Measurements from ENCODE around the gene RSBN1L. TPM values are rescaled to one million over a fixed set of nuclear protein-coding genes. Genes with fewer than 3 reads are reported as not detected.
"Not testable (repeated sequence)": the region's sequence is repeated elsewhere in the genome, so short reads cannot be mapped to it uniquely, and the experiment has no call there.

RSBN1L gene
- total RNA-seq, 1 donor from 2014 or later = 10.4 TPM

DNA sequence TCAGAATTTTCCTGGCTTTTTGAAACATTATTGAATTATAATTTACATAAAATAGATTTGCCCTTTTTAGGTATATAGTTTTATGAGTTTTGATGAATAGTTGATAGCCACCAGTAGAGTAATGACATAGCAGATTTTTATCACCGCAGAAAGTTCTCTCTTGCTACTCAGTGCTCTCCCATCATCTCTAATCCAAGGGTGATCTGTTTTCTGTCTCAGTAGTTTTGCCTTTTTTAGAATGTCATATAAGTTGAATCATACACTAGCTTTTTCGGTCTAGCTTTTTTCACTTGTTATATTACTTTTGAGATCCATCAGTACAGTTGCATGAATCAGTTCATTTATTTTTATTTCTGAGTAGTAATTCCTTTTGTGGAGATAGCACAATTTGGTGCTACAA, 17.9 kb downstream of the RSBN1L start:
- Mint-ChIP-seq H3K27me3 (ENCODE audit: low read depth) (no peaks in the 10 kb centered on the region), H3K9me3 (ENCODE audit: low read depth) (no peaks in the 10 kb centered on the region), H3K4me1 (ENCODE audit: low read depth) (peaks cover 9% of the 10 kb centered on the region), H3K4me3 (ENCODE audit: unreplicated experiment) (no peak overlapping the region), H3K36me3 (ENCODE audit: low read depth) (no peaks in the 10 kb centered on the region), H3K27ac (ENCODE audit: unreplicated experiment) (no peak overlapping the region)
- TF ChIP-seq, protein P1, sequence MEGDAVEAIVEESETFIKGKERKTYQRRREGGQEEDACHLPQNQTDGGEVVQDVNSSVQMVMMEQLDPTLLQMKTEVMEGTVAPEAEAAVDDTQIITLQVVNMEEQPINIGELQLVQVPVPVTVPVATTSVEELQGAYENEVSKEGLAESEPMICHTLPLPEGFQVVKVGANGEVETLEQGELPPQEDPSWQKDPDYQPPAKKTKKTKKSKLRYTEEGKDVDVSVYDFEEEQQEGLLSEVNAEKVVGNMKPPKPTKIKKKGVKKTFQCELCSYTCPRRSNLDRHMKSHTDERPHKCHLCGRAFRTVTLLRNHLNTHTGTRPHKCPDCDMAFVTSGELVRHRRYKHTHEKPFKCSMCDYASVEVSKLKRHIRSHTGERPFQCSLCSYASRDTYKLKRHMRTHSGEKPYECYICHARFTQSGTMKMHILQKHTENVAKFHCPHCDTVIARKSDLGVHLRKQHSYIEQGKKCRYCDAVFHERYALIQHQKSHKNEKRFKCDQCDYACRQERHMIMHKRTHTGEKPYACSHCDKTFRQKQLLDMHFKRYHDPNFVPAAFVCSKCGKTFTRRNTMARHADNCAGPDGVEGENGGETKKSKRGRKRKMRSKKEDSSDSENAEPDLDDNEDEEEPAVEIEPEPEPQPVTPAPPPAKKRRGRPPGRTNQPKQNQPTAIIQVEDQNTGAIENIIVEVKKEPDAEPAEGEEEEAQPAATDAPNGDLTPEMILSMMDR (IDR thresholded peaks at IDR 0.05) = no peak
- DNase-seq (ENCODE audit: low spot score) = no peak

GRCh38 chr7:77714931-77715330, 18.7 kb downstream of the RSBN1L start:
- not testable (repeated sequence) for H3K27ac Mint-ChIP-seq (ENCODE audit: unreplicated experiment); H3K4me3 Mint-ChIP-seq (ENCODE audit: unreplicated experiment); DNase-seq (ENCODE audit: low spot score); H3K36me3 Mint-ChIP-seq (ENCODE audit: low read depth); H3K9me3 Mint-ChIP-seq (ENCODE audit: low read depth); H3K4me1 Mint-ChIP-seq (ENCODE audit: low read depth); H3K27me3 Mint-ChIP-seq (ENCODE audit: low read depth)

DNA sequence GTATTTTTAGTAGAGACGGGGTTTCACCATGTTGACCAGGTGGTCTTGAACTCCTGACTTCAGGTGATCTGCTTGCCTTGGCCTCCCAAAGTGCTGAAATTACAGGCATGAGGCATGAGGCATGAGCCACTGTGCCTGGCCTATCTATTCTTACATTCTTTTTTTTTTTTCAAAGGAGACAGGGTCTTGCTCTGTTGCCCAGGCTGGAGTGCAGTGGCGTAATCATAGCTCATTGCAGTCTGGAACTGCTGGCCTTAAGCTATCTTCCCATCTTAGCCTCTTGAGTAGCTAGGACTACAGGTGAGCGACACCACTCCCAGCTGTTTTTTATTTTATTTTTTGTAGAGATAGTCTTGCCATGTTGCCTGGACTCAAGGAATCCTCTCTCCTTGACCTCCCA, 20.5 kb downstream of the RSBN1L start:
- no peak for DNase-seq (ENCODE audit: low spot score)
- no peaks in the 10 kb centered on the region for H3K9me3 Mint-ChIP-seq (ENCODE audit: low read depth)
- TF ChIP-seq, protein P1 (IDR thresholded peaks at IDR 0.05) = no peak
- peaks cover 9% of the 10 kb centered on the region for H3K4me1 Mint-ChIP-seq (ENCODE audit: low read depth)
- H3K27ac Mint-ChIP-seq (ENCODE audit: unreplicated experiment) = no peak overlapping the region
- H3K36me3 Mint-ChIP-seq (ENCODE audit: low read depth) = no peaks in the 10 kb centered on the region
- no peaks in the 10 kb centered on the region for H3K27me3 Mint-ChIP-seq (ENCODE audit: low read depth)
- no peak overlapping the region for H3K4me3 Mint-ChIP-seq (ENCODE audit: unreplicated experiment)

DNA sequence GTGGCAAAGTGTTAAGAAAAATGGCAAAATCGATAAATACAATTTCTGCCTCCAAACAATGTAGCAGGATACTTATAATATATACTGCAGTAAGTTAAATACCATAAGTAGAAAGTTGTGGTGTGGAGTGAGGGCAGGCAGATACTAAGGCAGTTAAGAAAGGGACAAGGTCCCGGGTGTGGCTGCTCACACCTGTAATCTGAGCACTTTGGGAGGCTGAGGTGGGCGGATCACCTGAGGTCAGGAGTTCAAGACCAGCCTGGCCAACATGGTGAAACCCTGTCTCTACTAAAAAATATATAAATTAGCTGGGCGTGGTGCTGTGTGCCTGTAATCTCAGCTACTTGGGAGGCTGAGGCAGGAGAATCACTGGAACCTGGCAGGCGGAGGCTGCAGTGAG, 21.3 kb downstream of the RSBN1L start:
- DNase-seq (ENCODE audit: low spot score); H3K27me3 Mint-ChIP-seq (ENCODE audit: low read depth); H3K36me3 Mint-ChIP-seq (ENCODE audit: low read depth); H3K4me3 Mint-ChIP-seq (ENCODE audit: unreplicated experiment); H3K4me1 Mint-ChIP-seq (ENCODE audit: low read depth); H3K9me3 Mint-ChIP-seq (ENCODE audit: low read depth); H3K27ac Mint-ChIP-seq (ENCODE audit: unreplicated experiment): not testable (repeated sequence)

GRCh38 chr7:77727527-77727926, 31.3 kb downstream of the RSBN1L start:
- no peaks in the 10 kb centered on the region for H3K9me3 Mint-ChIP-seq (ENCODE audit: low read depth)
- no peak overlapping the region for H3K4me3 Mint-ChIP-seq (ENCODE audit: unreplicated experiment)
- TF ChIP-seq, protein P1 (IDR thresholded peaks at IDR 0.05) = no peak
- H3K4me1 Mint-ChIP-seq (ENCODE audit: low read depth) = peaks cover 35% of the 10 kb centered on the region
- peaks cover 1% of the 10 kb centered on the region for H3K36me3 Mint-ChIP-seq (ENCODE audit: low read depth)
- no peak for DNase-seq (ENCODE audit: low spot score)
- H3K27ac Mint-ChIP-seq (ENCODE audit: unreplicated experiment) = peak overlapping the region; percentile 43
- H3K27me3 Mint-ChIP-seq (ENCODE audit: low read depth) = no peaks in the 10 kb centered on the region

DNA sequence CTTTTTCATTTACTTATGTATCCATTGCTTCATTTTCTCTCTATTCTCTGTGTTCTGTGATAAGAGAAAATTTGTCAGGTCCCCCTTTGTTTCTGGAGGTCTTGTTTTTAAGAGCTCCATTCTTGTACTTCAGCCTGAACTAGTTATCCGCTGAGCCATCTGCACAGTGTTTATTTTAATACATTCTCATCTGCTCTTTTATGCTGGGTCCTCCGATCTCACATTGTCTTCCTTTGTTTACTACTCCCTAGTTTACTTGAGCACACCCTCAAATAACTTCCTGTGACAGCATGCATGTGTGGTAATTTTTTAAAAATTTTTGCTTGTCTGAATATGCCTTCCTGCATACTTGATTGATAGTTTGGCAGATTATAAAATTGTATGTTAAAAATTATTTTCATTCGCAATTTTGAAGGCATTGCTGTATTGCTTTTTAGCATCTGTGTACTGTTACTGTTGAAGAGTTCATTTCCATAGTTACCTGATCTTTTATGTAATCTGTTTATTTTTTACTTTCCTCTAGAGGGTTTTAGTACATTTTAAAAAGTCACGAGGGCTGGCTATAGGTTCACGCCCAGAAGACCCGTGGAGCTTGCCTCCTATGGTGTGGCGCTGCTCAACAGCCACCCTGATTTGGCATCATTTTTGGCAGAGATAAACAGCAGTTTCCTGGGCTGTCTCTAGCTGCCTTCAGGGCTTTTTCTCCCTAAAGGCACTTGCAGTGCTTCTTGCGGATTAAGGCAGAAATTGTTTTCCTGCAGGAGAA, 31.9 kb downstream of the RSBN1L start:
- peak overlapping the region; percentile 43 for H3K27ac Mint-ChIP-seq (ENCODE audit: unreplicated experiment)
- H3K27me3 Mint-ChIP-seq (ENCODE audit: low read depth) = no peaks in the 10 kb centered on the region
- no peaks in the 10 kb centered on the region for H3K9me3 Mint-ChIP-seq (ENCODE audit: low read depth)
- no peak for DNase-seq (ENCODE audit: low spot score)
- peaks cover 1% of the 10 kb centered on the region for H3K36me3 Mint-ChIP-seq (ENCODE audit: low read depth)
- H3K4me3 Mint-ChIP-seq (ENCODE audit: unreplicated experiment) = no peak overlapping the region
- peaks cover 35% of the 10 kb centered on the region for H3K4me1 Mint-ChIP-seq (ENCODE audit: low read depth)
- TF ChIP-seq, protein P1 (IDR thresholded peaks at IDR 0.05) = no peak
